Panc1 (cell line): ENCODE measurements around the gene CALD1. TPM values are rescaled to one million over a fixed set of nuclear protein-coding genes. Genes with fewer than 3 reads are reported as not detected.

Experiments used
- ATAC-seq: fragments of 200-7000 bp; cut with Tn5 transposase; 2 replicates; pipeline ENCODE4 v1.9.1; 2020; ENCODE audit warnings: mild to moderate bottlenecking, moderate library complexity
- BruUV-seq: library from RNA; stranded (reverse); fragments of 400-500 nt; replicated peaks from 2 replicates; lab custom pipeline; 2021; lab: Mats Ljungman, UMichigan
- CTCF ChIA-PET: fragments of 300-600 bp; sonication (Branson Sonifier 250); formaldehyde crosslinking; loops from one replicate; lab custom pipeline; 2022; ENCODE audit warnings: antibody characterized with exemption; lab: Charles Lee
- POLR2A ChIA-PET: fragments of 300-600 bp; sonication (Branson Sonifier 250); formaldehyde crosslinking; loops from one replicate; lab custom pipeline; 2022; ENCODE audit warnings: antibody characterized with exemption; lab: Charles Lee
- DNase-seq: peaks from one replicate; pipeline ENCODE4 v3.0.0-alpha.2; 2010; ENCODE audit warnings: low read depth, low spot score
- H3K27ac ChIP-seq: 2 replicates; pipeline ENCODE4 v1.5.1; 2011; ENCODE audit warnings: mild to moderate bottlenecking, low read length, inconsistent platforms
- H3K27me3 ChIP-seq: fragments of 200-500 bp; sonication (Bioruptor generic); 2 replicates; pipeline ENCODE4 v1.6.0; 2014; ENCODE audit warnings: low read length, inconsistent platforms; ENCODE audit not compliant: control insufficient read depth, insufficient read depth
- H3K36me3 ChIP-seq: fragments of 200-500 bp; sonication (Bioruptor generic); 2 replicates; pipeline ENCODE4 v1.5.1; 2014; ENCODE audit warnings: inconsistent platforms, mild to moderate bottlenecking, low read length, moderate library complexity; ENCODE audit not compliant: control insufficient read depth, insufficient read depth
- H3K4me1 ChIP-seq: 2 replicates; pipeline ENCODE4 v1.5.1; 2011; ENCODE audit warnings: inconsistent platforms, mild to moderate bottlenecking, low read length, moderate library complexity; ENCODE audit not compliant: control insufficient read depth, insufficient read depth
- H3K4me3 ChIP-seq, 2 experiments: 2 replicates each; pipeline ENCODE4 v1.5.1; 2011 to 2012; ENCODE audit warnings: low read depth in 2 of 2, low read length in 2 of 2, mild to moderate bottlenecking in 2 of 2, inconsistent platforms in 1 of 2, moderate library complexity in 1 of 2
- H3K9me3 ChIP-seq: fragments of 200-500 bp; sonication (Bioruptor generic); 2 replicates; pipeline ENCODE4 v1.5.1; 2014; ENCODE audit warnings: low read depth, mild to moderate bottlenecking, inconsistent platforms, low read length, moderate library complexity; ENCODE audit not compliant: control insufficient read depth, insufficient read depth
- POLR2AphosphoS5 ChIP-seq: IDR thresholded peaks from 2 replicates; pipeline ENCODE4 v1.6.1; 2012; ENCODE audit warnings: mild to moderate bottlenecking, low read depth, low read length, moderate library complexity
- SIN3A ChIP-seq: IDR thresholded peaks from 2 replicates; pipeline ENCODE4 v1.6.1; 2012; ENCODE audit warnings: low read depth, mild to moderate bottlenecking, low read length, moderate library complexity, borderline replicate concordance; ENCODE audit not compliant: insufficient read depth
- TCF7L2 ChIP-seq: IDR thresholded peaks from 2 replicates; pipeline ENCODE4 v1.6.1; 2011; ENCODE audit warnings: mild to moderate bottlenecking, low read depth, low read length, inconsistent platforms
- in situ Hi-C: cut with HindIII; loops from 2 replicates; pipeline ENCODE4 v1.10.0; 2016; ENCODE audit warnings: low sequenced_read_pairs, low pct_unique_long_range_greater_than_20kb
- intact Hi-C: fragments of 100-400 bp; cut with micrococcal nuclease; formaldehyde crosslinking; loops from one replicate; pipeline ENCODE4 v1.10.0; 2022; ENCODE audit not compliant: unreplicated experiment
- total RNA-seq: library from RNA; stranded (reverse); gene quantifications from one replicate; pipeline ENCODE4 v1.2.1, GENCODE V29; 2021; ENCODE audit not compliant: unreplicated experiment
- TF ChIP-seq, protein P1 (sequence below), 2 experiments: IDR thresholded peaks; 2 replicates each; pipeline ENCODE4 v1.6.1; 2011 to 2012; ENCODE audit warnings: low read depth in 2 of 2, control low read depth in 1 of 2, low read length in 1 of 2, mild to moderate bottlenecking in 1 of 2, moderate library complexity in 1 of 2; ENCODE audit not compliant: insufficient read depth in 1 of 2
- TF ChIP-seq, protein P2 (sequence below): fragments of 450-650 bp; IDR thresholded peaks from 2 replicates; pipeline ENCODE4 v1.5.1; 2017; ENCODE audit warnings: mild to moderate bottlenecking

Gene CALD1
- total RNA-seq, 1 experiment from 2014 or later = 9.2 TPM

DNA sequence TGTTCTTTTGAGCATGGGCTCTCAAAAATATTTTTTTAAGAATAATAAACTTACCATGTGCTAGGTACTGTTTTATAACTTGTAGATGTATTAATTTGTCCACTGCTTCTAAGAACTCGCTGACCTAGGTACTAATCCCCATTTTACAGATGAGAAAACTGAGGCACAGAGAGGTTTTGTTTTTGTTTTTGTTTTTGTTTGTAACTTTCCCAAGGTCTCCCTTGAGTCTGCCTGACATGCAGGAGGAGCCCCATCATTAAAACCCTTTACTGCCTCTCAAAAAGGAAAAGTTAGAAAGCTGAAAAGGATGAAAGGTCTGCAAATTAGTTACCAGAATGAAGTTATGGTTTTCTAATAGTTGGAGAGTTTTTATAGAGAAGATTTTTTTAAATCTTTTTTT lies 168.4 kb downstream of the CALD1 start:
- Histone ChIP-seq H3K27ac (no peak overlapping the region), H3K9me3 (no peaks in the 10 kb centered on the region), H3K4me3 (no peak overlapping the region), H3K36me3 (no peaks in the 10 kb centered on the region), H3K4me1 (no peaks in the 10 kb centered on the region), H3K27me3 (no peaks in the 10 kb centered on the region)
- ChIA-PET CTCF (no interaction called here), POLR2A (interaction anchor here (0.6 to 0.7 kb wide), 2 partner anchors 10 to 346 kb away, joined by 3 read pairs; no protein-coding TSS in a partner anchor)
- BruUV-seq = no TSS peak
- in situ Hi-C loops = no loop called here
- DNase-seq (no peak), ATAC-seq (no peak)
- TF ChIP-seq TCF7L2 = no peak
- TF ChIP-seq, protein P1, sequence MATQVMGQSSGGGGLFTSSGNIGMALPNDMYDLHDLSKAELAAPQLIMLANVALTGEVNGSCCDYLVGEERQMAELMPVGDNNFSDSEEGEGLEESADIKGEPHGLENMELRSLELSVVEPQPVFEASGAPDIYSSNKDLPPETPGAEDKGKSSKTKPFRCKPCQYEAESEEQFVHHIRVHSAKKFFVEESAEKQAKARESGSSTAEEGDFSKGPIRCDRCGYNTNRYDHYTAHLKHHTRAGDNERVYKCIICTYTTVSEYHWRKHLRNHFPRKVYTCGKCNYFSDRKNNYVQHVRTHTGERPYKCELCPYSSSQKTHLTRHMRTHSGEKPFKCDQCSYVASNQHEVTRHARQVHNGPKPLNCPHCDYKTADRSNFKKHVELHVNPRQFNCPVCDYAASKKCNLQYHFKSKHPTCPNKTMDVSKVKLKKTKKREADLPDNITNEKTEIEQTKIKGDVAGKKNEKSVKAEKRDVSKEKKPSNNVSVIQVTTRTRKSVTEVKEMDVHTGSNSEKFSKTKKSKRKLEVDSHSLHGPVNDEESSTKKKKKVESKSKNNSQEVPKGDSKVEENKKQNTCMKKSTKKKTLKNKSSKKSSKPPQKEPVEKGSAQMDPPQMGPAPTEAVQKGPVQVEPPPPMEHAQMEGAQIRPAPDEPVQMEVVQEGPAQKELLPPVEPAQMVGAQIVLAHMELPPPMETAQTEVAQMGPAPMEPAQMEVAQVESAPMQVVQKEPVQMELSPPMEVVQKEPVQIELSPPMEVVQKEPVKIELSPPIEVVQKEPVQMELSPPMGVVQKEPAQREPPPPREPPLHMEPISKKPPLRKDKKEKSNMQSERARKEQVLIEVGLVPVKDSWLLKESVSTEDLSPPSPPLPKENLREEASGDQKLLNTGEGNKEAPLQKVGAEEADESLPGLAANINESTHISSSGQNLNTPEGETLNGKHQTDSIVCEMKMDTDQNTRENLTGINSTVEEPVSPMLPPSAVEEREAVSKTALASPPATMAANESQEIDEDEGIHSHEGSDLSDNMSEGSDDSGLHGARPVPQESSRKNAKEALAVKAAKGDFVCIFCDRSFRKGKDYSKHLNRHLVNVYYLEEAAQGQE (IDR thresholded peaks at IDR 0.05; ENCODE audit: insufficient read depth in 1 of 2, low read depth in 2 of 2, low read length in 1 of 2) = no peak
- TF ChIP-seq, protein P2, sequence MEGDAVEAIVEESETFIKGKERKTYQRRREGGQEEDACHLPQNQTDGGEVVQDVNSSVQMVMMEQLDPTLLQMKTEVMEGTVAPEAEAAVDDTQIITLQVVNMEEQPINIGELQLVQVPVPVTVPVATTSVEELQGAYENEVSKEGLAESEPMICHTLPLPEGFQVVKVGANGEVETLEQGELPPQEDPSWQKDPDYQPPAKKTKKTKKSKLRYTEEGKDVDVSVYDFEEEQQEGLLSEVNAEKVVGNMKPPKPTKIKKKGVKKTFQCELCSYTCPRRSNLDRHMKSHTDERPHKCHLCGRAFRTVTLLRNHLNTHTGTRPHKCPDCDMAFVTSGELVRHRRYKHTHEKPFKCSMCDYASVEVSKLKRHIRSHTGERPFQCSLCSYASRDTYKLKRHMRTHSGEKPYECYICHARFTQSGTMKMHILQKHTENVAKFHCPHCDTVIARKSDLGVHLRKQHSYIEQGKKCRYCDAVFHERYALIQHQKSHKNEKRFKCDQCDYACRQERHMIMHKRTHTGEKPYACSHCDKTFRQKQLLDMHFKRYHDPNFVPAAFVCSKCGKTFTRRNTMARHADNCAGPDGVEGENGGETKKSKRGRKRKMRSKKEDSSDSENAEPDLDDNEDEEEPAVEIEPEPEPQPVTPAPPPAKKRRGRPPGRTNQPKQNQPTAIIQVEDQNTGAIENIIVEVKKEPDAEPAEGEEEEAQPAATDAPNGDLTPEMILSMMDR = no peak
- TF ChIP-seq POLR2AphosphoS5 = no peak
- TF ChIP-seq SIN3A = no peak
- intact Hi-C loops = no loop called here

DNA sequence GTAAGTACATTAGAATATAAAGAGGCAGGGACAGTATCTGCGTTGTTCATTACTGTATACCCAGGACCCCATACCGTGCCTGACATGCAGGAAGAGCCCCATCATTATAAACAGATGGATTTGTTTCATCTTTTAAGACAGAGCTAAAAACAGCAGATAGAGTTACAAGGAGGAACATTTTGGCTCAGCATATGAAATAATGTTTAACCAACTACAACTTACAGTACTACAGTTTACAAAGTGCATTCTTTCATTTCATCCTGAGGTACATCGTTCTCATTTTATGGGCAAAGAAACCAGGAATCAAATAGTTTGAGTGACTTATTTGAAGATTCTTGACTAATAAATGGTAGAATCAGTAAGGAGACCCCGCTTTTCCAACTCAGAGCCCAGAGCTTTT lies 168.8 kb downstream of the CALD1 start:
- in situ Hi-C loops = no loop called here
- DNase-seq = no peak
- POLR2A ChIA-PET = interaction anchor here (0.6 kb wide), 1 partner anchor 345 kb away, joined by 3 read pairs; no protein-coding TSS in a partner anchor
- H3K27ac ChIP-seq = no peak overlapping the region
- TF ChIP-seq POLR2AphosphoS5 (no peak), SIN3A (no peak), TCF7L2 (no peak)
- TF ChIP-seq, protein P1 (IDR thresholded peaks at IDR 0.05; ENCODE audit: insufficient read depth in 1 of 2, low read depth in 2 of 2, low read length in 1 of 2) = no peak
- CTCF ChIA-PET = no interaction called here
- H3K4me3 ChIP-seq = no peak overlapping the region
- intact Hi-C loops = no loop called here
- no peaks in the 10 kb centered on the region for H3K9me3 ChIP-seq
- no peaks in the 10 kb centered on the region for H3K27me3 ChIP-seq
- no peaks in the 10 kb centered on the region for H3K4me1 ChIP-seq
- ATAC-seq = no peak
- H3K36me3 ChIP-seq = no peaks in the 10 kb centered on the region
- no TSS peak for BruUV-seq
